GM21423 (cell line): Measurements from ENCODE around the gene PPFIBP2.

Experiments
- ATAC-seq: cut with Tn5 transposase; IDR thresholded peaks from one replicate; pipeline ENCODE4 v1.9.1; 2021; ENCODE audit warnings: mild to moderate bottlenecking, moderate library complexity; ENCODE audit not compliant: unreplicated experiment

Gene PPFIBP2

GRCh38 chr11:7575841-7576725 is 62.3 kb downstream of the PPFIBP2 start:
- ATAC-seq = no peak

- no peak for ATAC-seq
Measured at GRCh38 chr11:7576726-7577290, 63.0 kb downstream of the PPFIBP2 start.

DNA sequence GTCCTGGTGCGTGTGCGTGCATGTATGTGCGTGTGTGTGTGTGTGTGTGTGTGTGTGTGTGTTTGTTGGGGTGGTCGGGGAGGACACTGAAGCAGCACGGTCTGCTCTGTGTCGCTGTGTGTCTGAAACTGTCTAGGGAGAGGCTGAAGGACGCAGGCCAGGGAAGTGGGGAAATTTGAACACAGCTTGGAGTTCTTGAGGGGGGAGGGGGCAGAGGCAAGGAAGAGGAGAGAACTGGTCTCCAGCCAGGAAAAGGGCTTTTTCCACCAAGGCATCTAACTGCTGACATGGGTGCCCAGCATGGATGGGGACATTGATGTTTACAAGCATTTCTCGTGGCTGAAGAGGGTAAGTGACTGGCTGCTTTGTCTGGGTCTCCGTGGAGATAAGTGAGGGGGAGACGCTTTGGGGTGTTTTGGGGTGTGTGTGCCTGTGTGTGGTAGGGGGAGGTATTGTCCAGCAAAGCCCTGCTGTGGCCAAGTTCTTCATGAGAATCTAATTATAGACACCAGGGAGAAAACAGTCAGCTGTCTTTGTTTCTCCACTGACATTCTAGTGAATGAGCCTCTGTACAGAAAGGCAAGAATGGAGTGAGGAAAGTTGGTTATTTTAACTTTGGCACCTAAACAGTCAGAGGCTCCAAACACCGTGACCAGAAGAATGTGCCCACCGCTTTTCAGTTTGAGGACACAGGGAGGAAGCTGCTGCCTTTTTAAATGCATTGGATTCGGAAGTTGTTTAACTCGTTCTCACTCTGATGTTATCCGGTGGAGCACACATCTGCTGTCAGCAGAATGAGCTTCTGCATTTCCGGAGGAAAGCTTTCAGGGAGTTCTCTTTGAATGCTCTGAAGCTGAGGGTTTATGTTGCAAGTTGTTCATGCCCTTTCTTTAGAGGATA is 63.7 kb downstream of the PPFIBP2 start:
- peak; percentile 55 for ATAC-seq

- ATAC-seq = peak; percentile 6
Measured at GRCh38 chr11:7578276-7578955, 64.6 kb downstream of the PPFIBP2 start.

- no peak for ATAC-seq
Measured at GRCh38 chr11:7579361-7579791, 65.6 kb downstream of the PPFIBP2 start.

- no peak for ATAC-seq
Measured at GRCh38 chr11:7581021-7581590, 67.3 kb downstream of the PPFIBP2 start.

GRCh38 chr11:7582338-7582985 is 68.7 kb downstream of the PPFIBP2 start:
- no peak for ATAC-seq

GRCh38 chr11:7583248-7583647 is 69.4 kb downstream of the PPFIBP2 start:
- no peak for ATAC-seq

- ATAC-seq = no peak
Measured at GRCh38 chr11:7584910-7585309, 71.1 kb downstream of the PPFIBP2 start.

DNA sequence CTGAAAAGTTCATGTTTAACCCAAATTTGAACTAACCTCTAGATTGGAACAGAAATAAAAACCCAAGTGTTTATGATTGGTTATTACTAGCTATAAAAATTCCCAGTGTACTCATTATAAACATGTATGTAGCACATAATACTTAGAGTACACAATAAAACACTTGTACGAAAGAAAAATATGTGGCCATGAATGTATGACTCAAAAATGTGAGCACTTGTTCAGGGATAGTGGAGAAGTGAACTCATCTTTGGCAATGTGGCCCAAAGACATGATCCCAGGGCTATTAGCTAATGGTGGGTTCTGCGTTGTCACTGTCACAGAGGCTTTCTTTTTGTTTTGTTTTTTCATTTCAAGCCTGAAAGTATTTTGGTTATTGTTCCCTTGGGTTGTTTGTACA is 72.0 kb downstream of the PPFIBP2 start:
- no peak for ATAC-seq

DNA sequence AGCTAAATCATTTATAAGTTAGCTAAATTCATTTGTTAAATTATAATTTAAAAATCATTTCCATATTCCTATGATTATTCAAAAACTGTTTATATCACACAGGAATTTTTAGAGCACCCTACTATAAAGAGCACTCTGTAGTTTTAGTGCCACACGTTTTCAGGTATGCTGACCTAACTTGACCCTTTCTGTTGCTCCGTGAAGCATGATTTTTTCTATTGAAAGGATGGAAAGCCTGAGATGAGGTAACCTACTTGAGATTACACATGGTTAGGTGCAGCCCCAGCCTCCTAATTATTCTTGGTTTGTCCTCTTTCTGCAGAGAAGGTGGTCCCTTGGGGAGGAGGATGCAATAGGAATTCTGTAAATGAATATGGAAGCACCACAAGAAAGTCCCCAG is 72.6 kb downstream of the PPFIBP2 start:
- ATAC-seq = no peak

DNA sequence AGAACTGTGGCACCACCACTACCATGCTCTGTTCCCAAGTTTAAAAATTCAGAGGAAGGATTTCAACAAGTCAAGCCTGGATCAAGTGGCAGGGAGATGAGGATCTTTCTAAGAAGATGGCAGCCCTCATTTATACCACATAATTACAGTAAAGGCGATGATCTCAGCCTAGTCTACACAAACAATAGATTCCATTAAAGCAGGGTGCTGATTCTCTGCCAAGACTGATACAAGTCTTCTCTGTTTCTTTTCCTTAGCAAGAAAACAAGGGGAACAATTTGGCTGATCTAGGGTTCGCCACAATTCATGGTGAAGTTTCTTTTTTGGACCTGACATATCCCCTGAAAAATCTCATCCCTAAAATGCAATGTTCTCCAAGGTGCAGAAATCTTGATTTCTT is 73.9 kb downstream of the PPFIBP2 start:
- no peak for ATAC-seq

- ATAC-seq = no peak
Measured at GRCh38 chr11:7589861-7590260, 76.1 kb downstream of the PPFIBP2 start.

DNA sequence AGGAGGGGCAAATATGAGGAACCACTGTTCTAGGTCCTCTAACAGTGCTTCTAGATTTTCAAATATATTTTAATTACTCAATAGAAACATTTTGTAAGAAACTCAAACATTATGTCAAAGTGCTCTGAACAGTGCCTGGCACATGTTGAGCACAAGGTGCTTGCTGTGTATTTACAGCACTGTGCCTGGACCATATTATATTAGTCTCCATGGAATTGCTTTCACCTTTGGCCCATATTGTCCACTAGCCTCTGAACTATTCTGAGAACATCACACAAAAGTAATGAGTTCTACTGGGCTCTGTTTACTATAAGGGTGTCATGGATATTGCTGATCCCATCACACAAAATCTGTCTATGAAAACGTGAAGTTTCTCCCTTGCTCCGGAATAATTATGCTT is 76.7 kb downstream of the PPFIBP2 start:
- ATAC-seq = no peak

- ATAC-seq = no peak
Measured at GRCh38 chr11:7591107-7591894, 77.5 kb downstream of the PPFIBP2 start.

- no peak for ATAC-seq
Measured at GRCh38 chr11:7591987-7592386, 78.2 kb downstream of the PPFIBP2 start.

- no peak for ATAC-seq
Measured at GRCh38 chr11:7592711-7593110, 78.9 kb downstream of the PPFIBP2 start.

- ATAC-seq = no peak
Measured at GRCh38 chr11:7593481-7593880, 79.7 kb downstream of the PPFIBP2 start.
